Measurements from ENCODE around the gene KLHL11. TPM values are rescaled to one million over a fixed set of nuclear protein-coding genes. Genes with fewer than 3 reads are reported as not detected.

Gene KLHL11
- total and polyA plus RNA-seq, 2 of the 8 experiments (the other 6 are each of a cell fraction or from before 2014, with no cell fraction given): 4.2 to 13.7 TPM

GRCh38 chr17:41901646-41902045, 36.4 kb upstream of the KLHL11 start:
- H3K56ac ChIP-seq (replicated peaks; ENCODE audit: insufficient read length, low read depth, low read length): no peak overlapping the region
- no peak overlapping the region for H2BK120ac ChIP-seq (replicated peaks; ENCODE audit: low read depth, low read length)
- H3K14ac ChIP-seq (ENCODE audit: insufficient read length): no peak overlapping the region
- H3K23ac ChIP-seq (ENCODE audit: insufficient read length): no peak overlapping the region
- no peak overlapping the region for H2BK20ac ChIP-seq (ENCODE audit: low read length)
- no peak overlapping the region for H3K4me2 ChIP-seq (ENCODE audit: insufficient read depth in 1 of 2, low read depth in 2 of 2, low read length in 2 of 2)
- peaks cover 10 to 18% of the 10 kb centered on the region in 2 experiments for H4K20me1 ChIP-seq (replicated peaks in 1 of 2; ENCODE audit: control insufficient read depth in 1 of 2, insufficient read depth in 2 of 2, low read length in 2 of 2)
- no peaks in the 10 kb centered on the region for H3K27me3 ChIP-seq (replicated peaks in 1 of 4; ENCODE audit: control insufficient read depth in 3 of 4, extremely low read depth in 1 of 4, insufficient read depth in 3 of 4, low read length in 3 of 4)
- WGBS, 2 experiments (ENCODE audit: extremely low coverage in 1 of 2, insufficient coverage in 1 of 2, insufficient read length in 1 of 2, insufficient replicate concordance in 2 of 2, low coverage in 1 of 2, low lambda C conversion rate in 2 of 2, missing lambda C conversion rate in 1 of 2): 87% methylated on average over 11 of the region's 11 CpGs; no CpG with 5 or more reads in 1 of the 2 experiments
- peak overlapping the region; percentile 58; the same call in 1 of the 2 replicates for H4K8ac ChIP-seq (ENCODE audit: extremely low read depth, insufficient read depth, low read length)
- H3K79me1 ChIP-seq (ENCODE audit: low read depth, low read length): peaks cover 7% of the 10 kb centered on the region
- H3K9me3 ChIP-seq (ENCODE audit: insufficient read depth in 2 of 2, low read depth in 1 of 2, low read length in 1 of 2): no peaks in the 10 kb centered on the region
- H3K79me2 ChIP-seq (ENCODE audit: control insufficient read depth in 1 of 2, insufficient read depth in 2 of 2, low read length in 2 of 2): no peaks in the 10 kb centered on the region; a peak in 2 of 4 replicates
- no peak overlapping the region for H4K5ac ChIP-seq (ENCODE audit: insufficient read length, low read depth, low read length)
- no peak overlapping the region for H2AK5ac ChIP-seq (ENCODE audit: low read depth, low read length)
- H3K18ac ChIP-seq (ENCODE audit: extremely low read depth, low read length): no peak overlapping the region
- no peaks in the 10 kb centered on the region for H3K4me1 ChIP-seq (replicated peaks in 1 of 4; ENCODE audit: control insufficient read depth in 3 of 4, insufficient read depth in 4 of 4, low read length in 3 of 4)
- ChIA-PET CTCF (ENCODE audit: partially characterized antibody) (interaction anchor here (1.0 to 3.2 kb wide), 3 partner anchors 58 to 62 kb away, joined by 4 to 12 read pairs (median 4); no protein-coding TSS in a partner anchor), POLR2A (ENCODE audit: partially characterized antibody) (interaction anchor here (1.5 kb wide), 1 partner anchor 34 kb away, joined by 3 read pairs; no protein-coding TSS in a partner anchor)
- H3K27ac ChIP-seq (ENCODE audit: low read depth, low read length): no peak overlapping the region
- no peak overlapping the region for H2BK12ac ChIP-seq (ENCODE audit: low read depth, low read length)
- no peak overlapping the region for H2AFZ ChIP-seq (ENCODE audit: low read length)
- no peaks in the 10 kb centered on the region; the same call in 1 of the 2 replicates for H3K23me2 ChIP-seq (ENCODE audit: low read depth, low read length)
- DNase-seq (ENCODE audit: low read depth in 1 of 2, low spot score in 2 of 2): no peak
- FAIRE-seq: no peak
- peaks cover 49 to 96% (median 85%) of the 10 kb centered on the region in 4 experiments for H3K36me3 ChIP-seq (ENCODE audit: control insufficient read depth in 2 of 4, insufficient read depth in 4 of 4, low read length in 3 of 4)
- no peak overlapping the region for H2BK15ac ChIP-seq (ENCODE audit: low read length)
- no peak overlapping the region for H3K4me3 ChIP-seq (ENCODE audit: extremely low read depth in 1 of 4, insufficient read depth in 2 of 4, low read depth in 3 of 4, low read length in 4 of 4)
- H4K91ac ChIP-seq (replicated peaks; ENCODE audit: insufficient read length, low read length): no peak overlapping the region
- H2BK5ac ChIP-seq (ENCODE audit: low read depth, low read length): no peak overlapping the region
- no peak overlapping the region for H3K9ac ChIP-seq (replicated peaks in 1 of 4; ENCODE audit: extremely low read depth in 1 of 4, low read depth in 3 of 4, low read length in 3 of 4)
- no peak overlapping the region for H3K4ac ChIP-seq (replicated peaks; ENCODE audit: insufficient read length, low read depth, low read length)
- TF ChIP-seq TCF12 (IDR thresholded peaks at IDR 0.05; ENCODE audit: low read depth, low read length) (no peak), CHD1 (IDR thresholded peaks at IDR 0.05; ENCODE audit: low read depth, low read length) (no peak), SIX5 (IDR thresholded peaks at IDR 0.05; ENCODE audit: low read depth, low read length) (no peak), RXRA (IDR thresholded peaks at IDR 0.05; ENCODE audit: insufficient read depth, low read depth, low read length) (no peak), GABPA (IDR thresholded peaks at IDR 0.05; ENCODE audit: borderline replicate concordance, insufficient read depth, low read length) (no peak), POLR2AphosphoS5 (IDR thresholded peaks at IDR 0.05; ENCODE audit: low read depth, low read length) (no peak), CHD2 (IDR thresholded peaks at IDR 0.05; ENCODE audit: low read length) (no peak), ATF3 (IDR thresholded peaks at IDR 0.05; ENCODE audit: insufficient read depth, low read depth, low read length) (no peak), JUN (IDR thresholded peaks at IDR 0.05; ENCODE audit: low read depth, low read length) (no peak), CBX5 (IDR thresholded peaks at IDR 0.05; ENCODE audit: low read depth, low read length) (no peak), MAX (IDR thresholded peaks at IDR 0.05) (no peak), YY1 (IDR thresholded peaks at IDR 0.05; ENCODE audit: low read depth, low read length) (no peak), POU5F1 (IDR thresholded peaks at IDR 0.05; ENCODE audit: low read depth, low read length) (no peak)

Data from H1 (cell line).